Testis (tissue), 3 donors: Measurements from ENCODE around the gene CTTNBP2. TPM values are rescaled to one million over a fixed set of nuclear protein-coding genes. Genes with fewer than 3 reads are reported as not detected.
"Not testable (repeated sequence)": the region's sequence is repeated elsewhere in the genome, so short reads cannot be mapped to it uniquely, and the experiment has no call there.

Experiments used
- DNase-seq: peaks from one replicate; pipeline ENCODE4 v3.0.0-alpha.2; 2019
- H3K27ac ChIP-seq, 2 donors: fragments of 200-600 bp; sonication (generic); one replicate each; pipeline ENCODE4 v1.5.1; 2019
- H3K27me3 ChIP-seq: fragments of 200-600 bp; sonication (generic); one replicate; pipeline ENCODE4 v1.5.1; 2019
- H3K36me3 ChIP-seq: fragments of 200-600 bp; sonication (generic); one replicate; pipeline ENCODE4 v1.5.1; 2017; ENCODE audit warnings: low read depth; ENCODE audit errors: missing control alignments
- H3K4me1 ChIP-seq: fragments of 200-600 bp; sonication (generic); one replicate; pipeline ENCODE4 v1.5.1; 2019
- H3K4me3 ChIP-seq, 2 donors: fragments of 200-600 bp; sonication (generic); one replicate each; pipeline ENCODE4 v1.5.1; 2017 to 2019
- H3K9me3 ChIP-seq: fragments of 200-600 bp; sonication (generic); one replicate; pipeline ENCODE4 v1.5.1; 2017
- CTCF ChIP-seq, 3 experiments: fragments of 450-650 bp in 2 of 3; fragments of 200-600 bp in 1 of 3; sonication (generic) in 1 of 3; IDR thresholded peaks; one replicate each; pipeline ENCODE4 v1.5.1; 2016 to 2019; ENCODE audit warnings: antibody characterized with exemption in 3 of 3, mild to moderate bottlenecking in 2 of 3, moderate library complexity in 1 of 3
- POLR2A ChIP-seq: fragments of 450-650 bp; IDR thresholded peaks from one replicate; pipeline ENCODE4 v1.6.1; 2017; ENCODE audit warnings: antibody characterized with exemption, mild to moderate bottlenecking, moderate library complexity
- WGBS, 2 donors: methylation state at CpG; one replicate each; pipeline ENCODE4 v1.1.5; 2018; 5-methylcytosine and 5-hydroxymethylcytosine counted together
- intact Hi-C: fragments of 100-400 bp; cut with DNase I; formaldehyde crosslinking; loops from one replicate; pipeline ENCODE4 v1.15.1; 2023; ENCODE audit warnings: low total_unique reads
- polyA plus RNA-seq: library from polyadenylated mRNA; stranded (reverse); fragments of 350-450 nt; fragmentation: Illumina TruSeq; extraction: RNeasy Lipid Tissue Mini Kit (QIAGEN cat#74804); gene quantifications from one replicate; pipeline ENCODE4 v1.2.3, GENCODE V29; 2014; ENCODE audit warnings: low read depth, low replicate concordance; ENCODE audit not compliant: insufficient read depth
- total RNA-seq, 2 donors: library from RNA; depleted of rRNA; stranded (reverse); fragments of >200 nt; gene quantifications; one replicate each; pipeline ENCODE4 v1.2.3, GENCODE V29; 2016

Gene CTTNBP2
- total and polyA plus RNA-seq, 3 donors from 2014 or later: 2.7 to 4.3 (median 3.4) TPM

GRCh38 chr7:117716707-117717299 is 156.4 kb downstream of the CTTNBP2 start:
- Histone ChIP-seq H3K36me3 (no peaks in the 10 kb centered on the region), H3K27me3 (no peaks in the 10 kb centered on the region), H3K4me1 (no peaks in the 10 kb centered on the region), H3K4me3 (no peak overlapping the region), H3K27ac (no peak overlapping the region), H3K9me3 (no peaks in the 10 kb centered on the region)
- DNase-seq: no peak
- intact Hi-C loops: no loop called here
- TF ChIP-seq CTCF (IDR thresholded peaks at IDR 0.05): no peak
- TF ChIP-seq POLR2A: no peak
- WGBS, 2 donors: 71 to 75% methylated on average over 5 of the region's 5 CpGs

- intact Hi-C loops: no loop called here
- peak; percentile 60 for DNase-seq
- 65 to 72% methylated on average over 3 of the region's 3 CpGs for WGBS, 2 donors
Measured at GRCh38 chr7:117715784-117716445, 157.3 kb downstream of the CTTNBP2 start.

GRCh38 chr7:117711556-117711955 is 161.7 kb downstream of the CTTNBP2 start:
- intact Hi-C loops: no loop called here

More at GRCh38 chr7:117715784-117716445, 157.3 kb downstream of the CTTNBP2 start:
- TF ChIP-seq POLR2A (no peak), CTCF (IDR thresholded peaks at IDR 0.05) (peak; percentile 22 to 50 (median 36))
- H3K36me3 ChIP-seq: no peaks in the 10 kb centered on the region
- H3K9me3 ChIP-seq: no peaks in the 10 kb centered on the region
- H3K4me3 ChIP-seq: no peak overlapping the region
- no peaks in the 10 kb centered on the region for H3K27me3 ChIP-seq
- H3K27ac ChIP-seq: no peak overlapping the region
- H3K4me1 ChIP-seq: no peaks in the 10 kb centered on the region

GRCh38 chr7:117708173-117708572 is 165.1 kb downstream of the CTTNBP2 start:
- H3K4me1 ChIP-seq, H3K36me3 ChIP-seq, H3K27ac ChIP-seq, H3K27me3 ChIP-seq, DNase-seq, H3K9me3 ChIP-seq, H3K4me3 ChIP-seq, intact Hi-C loops: not testable (repeated sequence)
- 94 to 98% methylated on average over 4 of the region's 4 CpGs for WGBS, 2 donors

More at GRCh38 chr7:117711556-117711955, 161.7 kb downstream of the CTTNBP2 start:
- Histone ChIP-seq H3K4me3 (no peak overlapping the region), H3K9me3 (no peaks in the 10 kb centered on the region), H3K36me3 (no peaks in the 10 kb centered on the region), H3K4me1 (no peaks in the 10 kb centered on the region), H3K27me3 (no peaks in the 10 kb centered on the region), H3K27ac (no peak overlapping the region)
- no peak for DNase-seq
- TF ChIP-seq CTCF (IDR thresholded peaks at IDR 0.05) (no peak), POLR2A (no peak)
- 96 to 100% methylated on average over 1 of the region's 1 CpG for WGBS, 2 donors

- no peaks in the 10 kb centered on the region for H3K4me1 ChIP-seq
- H3K4me3 ChIP-seq: no peak overlapping the region
- H3K27ac ChIP-seq: no peak overlapping the region
- intact Hi-C loops: no loop called here
- DNase-seq: no peak
- TF ChIP-seq CTCF (IDR thresholded peaks at IDR 0.05): no peak
- TF ChIP-seq POLR2A: no peak
- H3K27me3 ChIP-seq: no peaks in the 10 kb centered on the region
- H3K9me3 ChIP-seq: no peaks in the 10 kb centered on the region
- H3K36me3 ChIP-seq: no peaks in the 10 kb centered on the region
Measured at GRCh38 chr7:117707080-117707479, 166.2 kb downstream of the CTTNBP2 start.
